GM19351 (cell line): ENCODE results near the gene CXCL9.
"Not testable (repeated sequence)": the region's sequence is repeated elsewhere in the genome, so short reads cannot be mapped to it uniquely, and the experiment has no call there.

Source experiments
- ATAC-seq: cut with Tn5 transposase; IDR thresholded peaks from one replicate; pipeline ENCODE4 v1.9.1; 2021; ENCODE audit warnings: mild to moderate bottlenecking, moderate library complexity; ENCODE audit not compliant: unreplicated experiment

CXCL9 gene

GRCh38 chr4:75962072-75962471 lies 45.2 kb downstream of the CXCL9 start:
- ATAC-seq, result not testable (repeated sequence)

- not testable (repeated sequence) for ATAC-seq
Observed at GRCh38 chr4:75958546-75958945, 48.8 kb downstream of the CXCL9 start.

DNA sequence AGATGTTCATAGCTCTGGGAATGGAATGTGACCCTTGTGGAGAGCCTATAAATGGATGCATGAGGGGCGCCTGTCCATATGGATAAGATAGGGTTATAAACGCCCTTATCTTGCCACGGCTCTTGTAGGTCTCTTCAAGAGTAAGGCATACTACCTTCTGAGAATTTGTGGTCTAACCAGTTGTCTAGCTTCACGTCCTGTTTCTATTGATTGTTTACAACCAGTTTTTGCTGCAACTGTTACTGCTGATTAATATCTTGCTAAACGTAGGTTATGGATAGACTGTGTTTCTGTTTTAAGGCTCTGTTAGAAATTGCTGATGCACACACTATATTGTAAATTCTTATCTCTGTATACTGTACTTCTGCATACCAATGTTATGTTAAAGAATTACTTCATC lies 52.5 kb downstream of the CXCL9 start:
- ATAC-seq, result not testable (repeated sequence)

DNA sequence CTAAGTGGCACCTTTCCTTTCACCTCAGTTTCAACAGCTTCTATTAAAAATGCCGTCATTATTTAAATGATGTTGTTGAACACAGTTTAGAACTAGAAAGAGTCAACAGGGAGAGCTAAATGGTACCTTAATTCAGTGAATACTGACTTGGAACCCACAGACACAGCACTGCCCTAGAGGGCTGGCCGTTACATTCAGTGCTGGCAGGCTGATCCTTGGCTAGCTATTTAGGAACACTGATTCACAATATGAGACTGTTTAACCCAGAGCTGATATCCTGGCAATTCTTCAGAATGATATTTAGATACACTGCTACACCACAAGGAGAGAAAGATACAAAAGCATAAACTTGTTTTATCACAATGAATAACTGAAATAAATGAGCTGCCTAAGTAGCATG lies 53.8 kb downstream of the CXCL9 start:
- ATAC-seq, result no peak
